HL-60/S4 treated with retinoic acid at 250 ng/mL for 4 days and 3 days (cell line): Measurements from ENCODE around the gene MZT2A.
"Not testable (repeated sequence)": the region's sequence is repeated elsewhere in the genome, so short reads cannot be mapped to it uniquely, and the experiment has no call there.

Source experiments
- in situ Hi-C: fragments of 300-500 bp; cut with MboI; formaldehyde crosslinking; loops from 2 replicates; pipeline ENCODE4 v1.7.0; 2022; ENCODE audit warnings: low sequenced_read_pairs

MZT2A gene

GRCh38 chr2:131467722-131468121 is 24.5 kb downstream of the MZT2A start:
- in situ Hi-C loops = not testable (repeated sequence)

- in situ Hi-C loops = not testable (repeated sequence)
Observed at GRCh38 chr2:131454914-131455313, 37.3 kb downstream of the MZT2A start.

GRCh38 chr2:131451265-131451949 is 40.8 kb downstream of the MZT2A start:
- in situ Hi-C loops = not testable (repeated sequence)

GRCh38 chr2:131447981-131448380 is 44.2 kb downstream of the MZT2A start:
- in situ Hi-C loops = not testable (repeated sequence)

- in situ Hi-C loops = no loop called here
Observed at GRCh38 chr2:131445896-131446295, 46.3 kb downstream of the MZT2A start.

GRCh38 chr2:131445515-131445797 is 46.7 kb downstream of the MZT2A start:
- in situ Hi-C loops = not testable (repeated sequence)

GRCh38 chr2:131444736-131445514 is 47.3 kb downstream of the MZT2A start:
- in situ Hi-C loops = not testable (repeated sequence)

- in situ Hi-C loops = not testable (repeated sequence)
Observed at GRCh38 chr2:131440742-131441468, 51.3 kb downstream of the MZT2A start.
